HCT116 (cell line): Measurements from ENCODE around the gene JAM3. TPM values are rescaled to one million over a fixed set of nuclear protein-coding genes. Genes with fewer than 3 reads are reported as not detected.
A peak's percentile ranks its signal among the peaks of the same experiment; 100 is the strongest.
"Not testable (repeated sequence)": the region's sequence is repeated elsewhere in the genome, so short reads cannot be mapped to it uniquely, and the experiment has no call there.

Source experiments
- ATAC-seq: fragments of 200-7000 bp; cut with Tn5 transposase; 2 replicates; pipeline ENCODE4 v1.9.1; 2020; ENCODE audit warnings: mild to moderate bottlenecking, moderate library complexity
- BruUV-seq: library from RNA; stranded (reverse); fragments of 400-500 nt; replicated peaks from 2 replicates; lab custom pipeline; 2021; lab: Mats Ljungman, UMichigan
- CTCF ChIA-PET: fragments of 300-600 bp; sonication (Branson Sonifier 250); formaldehyde crosslinking; loops from one replicate; lab custom pipeline; 2021; ENCODE audit warnings: antibody characterized with exemption; lab: Charles Lee
- POLR2A ChIA-PET: fragments of 300-600, 350-600 bp; sonication (Branson Sonifier 250); formaldehyde crosslinking; loops from one replicate; lab custom pipeline; 2021; ENCODE audit warnings: antibody characterized with exemption; lab: Charles Lee
- RAD21 ChIA-PET, 2 experiments: fragments of 300-600 bp; sonication (Branson Sonifier 250); formaldehyde crosslinking; loops; one replicate each; lab custom pipeline; 2023; ENCODE audit warnings: low total read pairs in 2 of 2; ENCODE audit not compliant: uncharacterized antibody in 2 of 2, unreplicated experiment in 2 of 2, low non-redundant PET in 1 of 2; lab: Charles Lee
- DNase-seq: peaks from one replicate; pipeline ENCODE4 v3.0.0-alpha.2; 2010; ENCODE audit warnings: low read depth, low spot score
- H2AFZ ChIP-seq: fragments of 200-600 bp; shearing (Covaris generic), sonication (generic); 2 replicates; pipeline ENCODE4 v1.6.1; 2017; ENCODE audit warnings: low read depth, mixed run types, mixed read lengths, antibody characterized with exemption, low read length; ENCODE audit not compliant: poor library complexity, severe bottlenecking
- H3K27ac ChIP-seq: 2 replicates; pipeline ENCODE4 v1.5.1; 2012; ENCODE audit warnings: low read depth, low read length
- H3K27me3 ChIP-seq: fragments of 200-600 bp; sonication (generic); 2 replicates; pipeline ENCODE4 v1.6.1; 2016; ENCODE audit warnings: mixed run types, low read length, mixed read lengths; ENCODE audit not compliant: insufficient read depth
- H3K36me3 ChIP-seq, 2 experiments: fragments of 200-500 bp in 1 of 2; fragments of 200-600 bp in 1 of 2; sonication (Bioruptor generic) in 1 of 2; sonication (generic) in 1 of 2; 2 replicates each; pipeline versions ENCODE4 v1.5.1 to v1.6.1; 2014 to 2016; ENCODE audit warnings: low read length in 2 of 2, inconsistent platforms in 1 of 2, mixed read lengths in 1 of 2, mixed run types in 1 of 2; ENCODE audit not compliant: insufficient read depth in 2 of 2, control insufficient read depth in 1 of 2
- H3K4me1 ChIP-seq, 2 experiments: fragments of 200-600 bp in 1 of 2; sonication (generic) in 1 of 2; 2 replicates each; pipeline versions ENCODE4 v1.5.1 to v1.6.1; 2012 to 2017; ENCODE audit warnings: low read length in 2 of 2, inconsistent platforms in 1 of 2, mild to moderate bottlenecking in 1 of 2, mixed read lengths in 1 of 2, mixed run types in 1 of 2, moderate library complexity in 1 of 2; ENCODE audit not compliant: insufficient read depth in 2 of 2, control insufficient read depth in 1 of 2
- H3K4me2 ChIP-seq: fragments of 200-600 bp; sonication (generic); 2 replicates; pipeline ENCODE4 v1.6.1; 2017; ENCODE audit warnings: mixed run types, low read length, mixed read lengths
- H3K4me3 ChIP-seq, 2 experiments: fragments of 200-600 bp in 1 of 2; sonication (generic) in 1 of 2; replicated peaks in 1 of 2; 2 replicates each; pipeline ENCODE4 v1.5.1; 2011 to 2016; ENCODE audit warnings: low read length in 2 of 2, control low read depth in 1 of 2, low read depth in 1 of 2, mild to moderate bottlenecking in 1 of 2, mixed read lengths in 1 of 2, mixed run types in 1 of 2
- H3K79me2 ChIP-seq: fragments of 200-600 bp; sonication (generic); 2 replicates; pipeline ENCODE4 v1.6.1; 2017; ENCODE audit warnings: mild to moderate bottlenecking, mixed run types, low read length, moderate library complexity, mixed read lengths; ENCODE audit not compliant: insufficient read depth
- H3K9ac ChIP-seq: fragments of 200-600 bp; sonication (generic); 2 replicates; pipeline ENCODE4 v1.6.1; 2016; ENCODE audit warnings: low read length, mixed read lengths
- H3K9me2 ChIP-seq: fragments of 200-600 bp; sonication (generic), shearing (Covaris generic); 2 replicates; pipeline ENCODE4 v1.6.1; 2017; ENCODE audit warnings: mixed run types, mild to moderate bottlenecking, moderate library complexity; ENCODE audit not compliant: insufficient read depth
- H3K9me3 ChIP-seq, 2 experiments: fragments of 200-500 bp in 1 of 2; fragments of 200-600 bp in 1 of 2; sonication (Bioruptor generic) in 1 of 2; sonication (generic) in 1 of 2; 2 replicates each; pipeline ENCODE4 v1.6.1; 2014 to 2017; ENCODE audit warnings: low read length in 2 of 2, mixed read lengths in 2 of 2, inconsistent platforms in 1 of 2, low read depth in 1 of 2, mild to moderate bottlenecking in 1 of 2, mixed run types in 1 of 2, moderate library complexity in 1 of 2; ENCODE audit not compliant: control insufficient read depth in 1 of 2, insufficient read depth in 1 of 2
- H4K20me1 ChIP-seq: fragments of 200-600 bp; sonication (generic), shearing (Covaris generic); 2 replicates; pipeline ENCODE4 v1.6.1; 2017; ENCODE audit warnings: mixed run types, mild to moderate bottlenecking, moderate library complexity; ENCODE audit not compliant: insufficient read depth
- EGR1 ChIP-seq: IDR thresholded peaks from 2 replicates; pipeline ENCODE4 v1.6.1; 2012; ENCODE audit warnings: low read depth
- ELF1 ChIP-seq: IDR thresholded peaks from 2 replicates; pipeline ENCODE4 v1.6.1; 2012; ENCODE audit warnings: low read depth, borderline replicate concordance
- SIN3A ChIP-seq: IDR thresholded peaks from 2 replicates; pipeline ENCODE4 v1.6.1; 2012; ENCODE audit warnings: low read depth
- ZNF274 ChIP-seq: fragments of 200-500 bp; sonication (Bioruptor generic); IDR thresholded peaks from 2 replicates; pipeline ENCODE4 v1.6.1; 2014; ENCODE audit warnings: mild to moderate bottlenecking, low read depth, low read length, inconsistent platforms
- intact Hi-C: fragments of 100-400 bp; cut with micrococcal nuclease; formaldehyde crosslinking; loops from 2 replicates; pipeline ENCODE4 v1.10.0; 2022
- total RNA-seq: library from RNA; stranded (reverse); gene quantifications from one replicate; pipeline ENCODE4 v1.2.1, GENCODE V29; 2021; ENCODE audit not compliant: unreplicated experiment
- TF ChIP-seq, protein P1 (sequence below): IDR thresholded peaks from 2 replicates; pipeline ENCODE4 v1.6.1; 2012
- TF ChIP-seq, protein P2 (sequence below), 3 experiments: fragments of 200-600 bp in 1 of 3; sonication (generic) in 1 of 3; IDR thresholded peaks in 2 of 3; conservative IDR thresholded peaks in 1 of 3; 2 replicates each; pipeline ENCODE4 v1.5.1; 2012 to 2017; ENCODE audit warnings: low read depth in 2 of 3, low read length in 2 of 3, antibody characterized with exemption in 1 of 3, borderline replicate concordance in 1 of 3, control low read depth in 1 of 3, mild to moderate bottlenecking in 1 of 3, mixed read lengths in 1 of 3, mixed run types in 1 of 3, moderate library complexity in 1 of 3; ENCODE audit not compliant: insufficient read depth in 1 of 3

JAM3 gene
- total RNA-seq, 1 experiment from 2014 or later, result 0.25 TPM

DNA sequence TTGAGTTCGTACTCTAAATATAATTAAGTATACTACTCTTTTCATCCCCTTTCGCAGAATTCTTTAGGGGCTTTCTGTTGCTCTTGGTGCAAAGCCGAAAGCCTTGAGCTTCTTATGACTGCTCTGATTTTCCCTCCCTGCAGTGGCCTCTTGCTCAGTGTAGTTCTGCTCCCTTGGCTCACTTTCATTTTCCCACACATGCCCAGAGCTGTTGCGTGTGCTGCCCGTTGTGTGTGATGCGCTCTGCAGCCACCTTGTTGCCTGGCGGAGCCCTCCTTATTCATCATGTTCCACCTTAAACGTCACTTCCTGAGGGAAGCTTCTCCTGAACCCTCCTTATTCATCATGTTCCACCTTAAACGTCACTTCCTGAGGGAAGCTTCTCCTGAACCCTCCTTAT lies 23.1 kb downstream of the JAM3 start:
- BruUV-seq, result not testable (repeated sequence)

DNA sequence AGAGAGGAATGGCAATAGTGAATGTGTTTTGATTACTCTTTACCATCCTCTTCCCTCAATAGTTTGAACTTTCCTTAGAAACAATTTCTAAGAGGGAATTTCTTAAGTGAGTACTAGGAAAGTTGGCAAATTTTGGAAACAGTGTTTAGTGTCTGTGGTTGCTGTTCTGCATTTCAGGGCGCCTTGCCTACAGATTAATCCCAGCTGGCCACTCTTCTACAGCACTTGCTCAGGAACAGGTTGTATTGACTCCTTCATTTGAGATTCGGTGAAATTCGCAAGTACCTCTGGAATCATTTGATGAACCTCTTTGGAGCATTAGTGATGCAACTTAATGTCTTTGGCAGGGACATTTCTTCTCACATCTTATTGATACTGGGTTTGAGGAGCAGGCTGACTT lies 28.3 kb downstream of the JAM3 start:
- Histone ChIP-seq H3K4me3 (no peak overlapping the region), H3K27me3 (peaks cover 22% of the 10 kb centered on the region; the same call in 1 of the 2 replicates), H2AFZ (no peak overlapping the region), H3K79me2 (no peaks in the 10 kb centered on the region), H3K27ac (no peak overlapping the region), H3K4me1 (no peaks in the 10 kb centered on the region), H3K36me3 (no peaks in the 10 kb centered on the region), H3K4me2 (no peak overlapping the region), H3K9ac (no peak overlapping the region), H4K20me1 (no peaks in the 10 kb centered on the region)
- ChIA-PET POLR2A (no interaction called here), CTCF (interaction anchor here (1.6 kb wide), 1 partner anchor 47 kb away, joined by 5 read pairs; no protein-coding TSS in a partner anchor)
- DNase-seq (no peak), ATAC-seq (no peak)
- intact Hi-C loops, result no loop called here
- BruUV-seq, result no TSS peak
- TF ChIP-seq SIN3A, result no peak
- TF ChIP-seq ZNF274, result no peak
- TF ChIP-seq, protein P1, sequence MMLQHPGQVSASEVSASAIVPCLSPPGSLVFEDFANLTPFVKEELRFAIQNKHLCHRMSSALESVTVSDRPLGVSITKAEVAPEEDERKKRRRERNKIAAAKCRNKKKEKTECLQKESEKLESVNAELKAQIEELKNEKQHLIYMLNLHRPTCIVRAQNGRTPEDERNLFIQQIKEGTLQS, result no peak
- TF ChIP-seq, protein P2, sequence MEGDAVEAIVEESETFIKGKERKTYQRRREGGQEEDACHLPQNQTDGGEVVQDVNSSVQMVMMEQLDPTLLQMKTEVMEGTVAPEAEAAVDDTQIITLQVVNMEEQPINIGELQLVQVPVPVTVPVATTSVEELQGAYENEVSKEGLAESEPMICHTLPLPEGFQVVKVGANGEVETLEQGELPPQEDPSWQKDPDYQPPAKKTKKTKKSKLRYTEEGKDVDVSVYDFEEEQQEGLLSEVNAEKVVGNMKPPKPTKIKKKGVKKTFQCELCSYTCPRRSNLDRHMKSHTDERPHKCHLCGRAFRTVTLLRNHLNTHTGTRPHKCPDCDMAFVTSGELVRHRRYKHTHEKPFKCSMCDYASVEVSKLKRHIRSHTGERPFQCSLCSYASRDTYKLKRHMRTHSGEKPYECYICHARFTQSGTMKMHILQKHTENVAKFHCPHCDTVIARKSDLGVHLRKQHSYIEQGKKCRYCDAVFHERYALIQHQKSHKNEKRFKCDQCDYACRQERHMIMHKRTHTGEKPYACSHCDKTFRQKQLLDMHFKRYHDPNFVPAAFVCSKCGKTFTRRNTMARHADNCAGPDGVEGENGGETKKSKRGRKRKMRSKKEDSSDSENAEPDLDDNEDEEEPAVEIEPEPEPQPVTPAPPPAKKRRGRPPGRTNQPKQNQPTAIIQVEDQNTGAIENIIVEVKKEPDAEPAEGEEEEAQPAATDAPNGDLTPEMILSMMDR (IDR thresholded peaks at IDR 0.05 in 2 of 3, conservative IDR thresholded peaks at IDR 0.05 in 1 of 3; ENCODE audit: borderline replicate concordance in 1 of 3, insufficient read depth in 1 of 3, low read depth in 2 of 3, low read length in 2 of 3), result no peak
- TF ChIP-seq ELF1, result no peak
- TF ChIP-seq EGR1, result no peak
- TF ChIP-seq, all 23 proteins: peak for 0
- RAD21 ChIA-PET, result no interaction called here
- H3K9me3 ChIP-seq, result no peaks in the 10 kb centered on the region
- H3K9me2 ChIP-seq, result no peaks in the 10 kb centered on the region

More for the DNA sequence above, 23.1 kb downstream of the JAM3 start:
- H3K9me2 ChIP-seq, H4K20me1 ChIP-seq, intact Hi-C loops, H3K79me2 ChIP-seq, POLR2A ChIA-PET, H3K27ac ChIP-seq, H3K36me3 ChIP-seq, H3K9me3 ChIP-seq, ATAC-seq, H2AFZ ChIP-seq, H3K4me3 ChIP-seq, H3K9ac ChIP-seq, H3K4me1 ChIP-seq, CTCF ChIA-PET: not testable (repeated sequence)
- Histone ChIP-seq H3K4me2 (peak overlapping the region; percentile 35; the same call in 1 of the 2 replicates), H3K27me3 (peaks cover 16% of the 10 kb centered on the region)
- peak; percentile 6 for DNase-seq
- RAD21 ChIA-PET, result interaction anchor here in 1 of 2 experiments (0.7 kb wide), 1 partner anchor 24 kb away, joined by 3 read pairs; no protein-coding TSS in a partner anchor
